Activated naive CD8-positive, alpha-beta T cell treated with anti-CD3 and anti-CD28 coated beads, Interleukin-2, amount 10 ng/mL, durations not matched to agents 7 days and 5 days (primary cell): ENCODE results near the gene CORO1C. TPM values are rescaled to one million over a fixed set of nuclear protein-coding genes. Genes with fewer than 3 reads are reported as not detected.
"Not testable (repeated sequence)": the region's sequence is repeated elsewhere in the genome, so short reads cannot be mapped to it uniquely, and the experiment has no call there.

Experiments
- ATAC-seq: fragments of 150-1000 bp; cut with Tn5 transposase; one replicate; pipeline ENCODE4 v1.10.0; 2021; ENCODE audit warnings: low read depth, moderate library complexity
- POLR2A ChIA-PET: fragments of 350-600 bp; sonication (Branson Sonifier 250); formaldehyde crosslinking; loops from one replicate; lab custom pipeline; 2021; ENCODE audit warnings: antibody characterized with exemption; lab: Charles Lee
- DNase-seq: peaks from one replicate; pipeline ENCODE4 v3.0.0; 2021
- H3K27ac Mint-ChIP-seq: one replicate; pipeline ENCODE4 v1.8.0; 2022; ENCODE audit warnings: mild to moderate bottlenecking, mixed read lengths
- H3K27me3 Mint-ChIP-seq: one replicate; pipeline ENCODE4 v1.8.0; 2022; ENCODE audit warnings: mild to moderate bottlenecking, moderate library complexity, mixed read lengths
- H3K36me3 Mint-ChIP-seq: one replicate; pipeline ENCODE4 v1.8.0; 2021; ENCODE audit warnings: mild to moderate bottlenecking, mixed read lengths
- H3K4me1 Mint-ChIP-seq: one replicate; pipeline ENCODE4 v1.8.0; 2021; ENCODE audit warnings: mixed read lengths
- H3K4me3 Mint-ChIP-seq: one replicate; pipeline ENCODE4 v1.8.0; 2022; ENCODE audit warnings: mild to moderate bottlenecking, moderate library complexity, mixed read lengths
- H3K9me3 Mint-ChIP-seq: one replicate; pipeline ENCODE4 v1.8.0; 2021; ENCODE audit warnings: mixed read lengths
- total RNA-seq, 2 experiments: library from RNA; stranded (reverse); gene quantifications; one replicate each; pipeline ENCODE4 v1.2.3, GENCODE V29; 2021

Gene CORO1C
- total RNA-seq, 2 experiments from 2014 or later: 47.4 to 53.7 TPM

- H3K4me3 Mint-ChIP-seq: no peak overlapping the region
- H3K9me3 Mint-ChIP-seq: no peaks in the 10 kb centered on the region
- H3K27ac Mint-ChIP-seq: no peak overlapping the region
- H3K36me3 Mint-ChIP-seq: peaks cover 1% of the 10 kb centered on the region
- H3K4me1 Mint-ChIP-seq: peaks cover 9% of the 10 kb centered on the region
- POLR2A ChIA-PET: interaction anchor here (1.4 to 1.7 kb wide), 2 partner anchors 36 to 65 kb away, joined by 4 to 5 read pairs; no protein-coding TSS in a partner anchor
- H3K27me3 Mint-ChIP-seq: no peaks in the 10 kb centered on the region
- ATAC-seq: no peak
- DNase-seq: no peak
Measured at GRCh38 chr12:108665608-108666202, 65.6 kb downstream of the CORO1C start.

- H3K27ac Mint-ChIP-seq: peak overlapping the region; percentile 68
- H3K9me3 Mint-ChIP-seq: no peaks in the 10 kb centered on the region
- peak overlapping the region; percentile 50 for H3K4me3 Mint-ChIP-seq
- POLR2A ChIA-PET: interaction anchor here (1.0 to 2.0 kb wide), 7 partner anchors 11 to 138 kb away, joined by 3 to 18 read pairs (median 4); partner anchors contain the start of gene SELPLG
- ATAC-seq (peak; percentile 98), DNase-seq (peak; percentile 58)
- H3K36me3 Mint-ChIP-seq: peaks cover 1% of the 10 kb centered on the region
- no peaks in the 10 kb centered on the region for H3K27me3 Mint-ChIP-seq
- H3K4me1 Mint-ChIP-seq: peaks cover 9% of the 10 kb centered on the region
Measured at GRCh38 chr12:108664338-108665258, 66.7 kb downstream of the CORO1C start.

GRCh38 chr12:108663324-108664015, 67.8 kb downstream of the CORO1C start:
- ATAC-seq (no peak), DNase-seq (no peak)
- Mint-ChIP-seq H3K36me3 (peaks cover 4% of the 10 kb centered on the region), H3K4me1 (peaks cover 9% of the 10 kb centered on the region), H3K9me3 (no peaks in the 10 kb centered on the region), H3K4me3 (no peak overlapping the region), H3K27me3 (no peaks in the 10 kb centered on the region), H3K27ac (no peak overlapping the region)
- POLR2A ChIA-PET: interaction anchor here (0.6 to 2.0 kb wide), 7 partner anchors 10 to 95 kb away, joined by 3 to 18 read pairs (median 4); partner anchors contain the start of gene SELPLG

GRCh38 chr12:108658115-108658514, 73.2 kb downstream of the CORO1C start:
- H3K27me3 Mint-ChIP-seq, POLR2A ChIA-PET, H3K4me3 Mint-ChIP-seq, H3K27ac Mint-ChIP-seq, H3K9me3 Mint-ChIP-seq, ATAC-seq, H3K4me1 Mint-ChIP-seq, DNase-seq: not testable (repeated sequence)
- H3K36me3 Mint-ChIP-seq: peaks cover 10% of the 10 kb centered on the region

- no peak for DNase-seq
- Mint-ChIP-seq H3K27ac (no peak overlapping the region), H3K4me3 (no peak overlapping the region), H3K9me3 (no peaks in the 10 kb centered on the region), H3K36me3 (peaks cover 10% of the 10 kb centered on the region), H3K4me1 (peaks cover 1% of the 10 kb centered on the region), H3K27me3 (no peaks in the 10 kb centered on the region)
- POLR2A ChIA-PET: no interaction called here
- no peak for ATAC-seq
Measured at GRCh38 chr12:108657130-108657745, 74.1 kb downstream of the CORO1C start.

- H3K4me1 Mint-ChIP-seq, H3K27me3 Mint-ChIP-seq, DNase-seq, H3K4me3 Mint-ChIP-seq, H3K9me3 Mint-ChIP-seq, POLR2A ChIA-PET, H3K27ac Mint-ChIP-seq, ATAC-seq: not testable (repeated sequence)
- H3K36me3 Mint-ChIP-seq: peaks cover 14% of the 10 kb centered on the region
Measured at GRCh38 chr12:108656247-108656646, 75.1 kb downstream of the CORO1C start.

GRCh38 chr12:108655812-108656175, 75.5 kb downstream of the CORO1C start:
- not testable (repeated sequence) for H3K27me3 Mint-ChIP-seq, H3K27ac Mint-ChIP-seq

GRCh38 chr12:108654622-108655021, 76.7 kb downstream of the CORO1C start:
- H3K27me3 Mint-ChIP-seq, H3K4me1 Mint-ChIP-seq, H3K27ac Mint-ChIP-seq, ATAC-seq, H3K4me3 Mint-ChIP-seq, DNase-seq, H3K9me3 Mint-ChIP-seq: not testable (repeated sequence)
- H3K36me3 Mint-ChIP-seq: peaks cover 15% of the 10 kb centered on the region
- POLR2A ChIA-PET: interaction anchor here (1.4 kb wide), 1 partner anchor 10 kb away, joined by 3 read pairs; no protein-coding TSS in a partner anchor

More at GRCh38 chr12:108655812-108656175, 75.5 kb downstream of the CORO1C start:
- H3K4me1 Mint-ChIP-seq, H3K9me3 Mint-ChIP-seq, POLR2A ChIA-PET, DNase-seq, ATAC-seq, H3K4me3 Mint-ChIP-seq: not testable (repeated sequence)
- peaks cover 14% of the 10 kb centered on the region for H3K36me3 Mint-ChIP-seq

- H3K27ac Mint-ChIP-seq: no peak overlapping the region
- no peak overlapping the region for H3K4me3 Mint-ChIP-seq
- no peaks in the 10 kb centered on the region for H3K9me3 Mint-ChIP-seq
- H3K36me3 Mint-ChIP-seq: peaks cover 18% of the 10 kb centered on the region
- H3K4me1 Mint-ChIP-seq: peaks cover 7% of the 10 kb centered on the region
- DNase-seq: no peak
- ATAC-seq: no peak
- H3K27me3 Mint-ChIP-seq: no peaks in the 10 kb centered on the region
- POLR2A ChIA-PET: interaction anchor here (1.4 kb wide), 1 partner anchor 11 kb away, joined by 3 read pairs; no protein-coding TSS in a partner anchor
Measured at GRCh38 chr12:108653922-108654321, 77.4 kb downstream of the CORO1C start.

GRCh38 chr12:108653082-108653516, 78.2 kb downstream of the CORO1C start:
- Mint-ChIP-seq H3K4me1 (peaks cover 9% of the 10 kb centered on the region), H3K4me3 (no peak overlapping the region), H3K27me3 (no peaks in the 10 kb centered on the region), H3K36me3 (peaks cover 18% of the 10 kb centered on the region), H3K27ac (no peak overlapping the region), H3K9me3 (no peaks in the 10 kb centered on the region)
- no peak for DNase-seq
- POLR2A ChIA-PET: interaction anchor here (1.0 to 1.4 kb wide), 2 partner anchors 11 to 21 kb away, joined by 3 to 6 read pairs; no protein-coding TSS in a partner anchor
- ATAC-seq: no peak

- H3K27ac Mint-ChIP-seq: no peak overlapping the region
- H3K4me3 Mint-ChIP-seq: no peak overlapping the region
- H3K4me1 Mint-ChIP-seq: peaks cover 23% of the 10 kb centered on the region
- no peaks in the 10 kb centered on the region for H3K27me3 Mint-ChIP-seq
- peaks cover 19% of the 10 kb centered on the region for H3K36me3 Mint-ChIP-seq
- H3K9me3 Mint-ChIP-seq: no peaks in the 10 kb centered on the region
- DNase-seq (no peak), ATAC-seq (no peak)
- POLR2A ChIA-PET: no interaction called here
Measured at GRCh38 chr12:108650083-108650482, 81.2 kb downstream of the CORO1C start.

GRCh38 chr12:108649669-108650068, 81.6 kb downstream of the CORO1C start:
- H3K27ac Mint-ChIP-seq: no peak overlapping the region
- no peak overlapping the region for H3K4me3 Mint-ChIP-seq
- peaks cover 25% of the 10 kb centered on the region for H3K4me1 Mint-ChIP-seq

More at GRCh38 chr12:108649669-108650068, 81.6 kb downstream of the CORO1C start:
- H3K27me3 Mint-ChIP-seq: no peaks in the 10 kb centered on the region
- H3K36me3 Mint-ChIP-seq: peaks cover 23% of the 10 kb centered on the region
- POLR2A ChIA-PET: no interaction called here
- H3K9me3 Mint-ChIP-seq: no peaks in the 10 kb centered on the region
- no peak for DNase-seq
- ATAC-seq: peak; percentile 21
